ENCODE data around the gene RNF152. TPM values are rescaled to one million over a fixed set of nuclear protein-coding genes. Genes with fewer than 3 reads are reported as not detected.

RNF152 gene
- total RNA-seq, 3 donors from 2014 or later (not counting 1 experiment from before 2014, with no cell fraction given): 0.49 to 1.3 (median 0.50) TPM

- Mint-ChIP-seq H3K4me3 (no peak overlapping the region), H3K9me3 (no peaks in the 10 kb centered on the region), H3K27me3 (ENCODE audit: low read depth in 2 of 2) (peaks cover 13 to 15% of the 10 kb centered on the region in 2 donors), H3K27ac (no peak overlapping the region), H3K36me3 (no peaks in the 10 kb centered on the region), H3K4me1 (no peaks in the 10 kb centered on the region)
- WGBS (ENCODE audit: insufficient coverage): 65% methylated on average over 3 of the region's 3 CpGs
- H3K4me3 ChIP-seq (ENCODE audit: low read length): no peak overlapping the region
- H3K27ac ChIP-seq (ENCODE audit: low read length): no peak overlapping the region
- H3K36me3 ChIP-seq (ENCODE audit: control insufficient read depth, insufficient read depth, low read length): no peaks in the 10 kb centered on the region
- no peaks in the 10 kb centered on the region for H3K27me3 ChIP-seq (ENCODE audit: control insufficient read depth, insufficient read depth, low read length)
- no peaks in the 10 kb centered on the region for H3K9me3 ChIP-seq (ENCODE audit: control insufficient read depth, insufficient read depth, low read length)
- intact Hi-C loops (cut with micrococcal nuclease): no loop called here
- TF ChIP-seq CTCF (IDR thresholded peaks at IDR 0.05): no peak
- no peak for ATAC-seq
- H3K4me1 ChIP-seq (ENCODE audit: control insufficient read depth, insufficient read depth, low read length): no peaks in the 10 kb centered on the region
- no peak for DNase-seq
Measured at GRCh38 chr18:61827591-61827990, 65.2 kb downstream of the RNF152 start.

- Histone ChIP-seq H3K9me3 (ENCODE audit: control insufficient read depth, insufficient read depth, low read length) (no peaks in the 10 kb centered on the region), H3K4me3 (ENCODE audit: low read length) (no peak overlapping the region), H3K27ac (ENCODE audit: low read length) (no peak overlapping the region), H3K36me3 (ENCODE audit: control insufficient read depth, insufficient read depth, low read length) (no peaks in the 10 kb centered on the region), H3K27me3 (ENCODE audit: control insufficient read depth, insufficient read depth, low read length) (no peaks in the 10 kb centered on the region), H3K4me1 (ENCODE audit: control insufficient read depth, insufficient read depth, low read length) (no peaks in the 10 kb centered on the region)
- no peak overlapping the region for H3K4me3 Mint-ChIP-seq
- DNase-seq (no peak), ATAC-seq (no peak)
- intact Hi-C loops (cut with micrococcal nuclease): no loop called here
- no peaks in the 10 kb centered on the region for H3K4me1 Mint-ChIP-seq
- no peaks in the 10 kb centered on the region for H3K36me3 Mint-ChIP-seq
- TF ChIP-seq CTCF (IDR thresholded peaks at IDR 0.05): no peak
- H3K27me3 Mint-ChIP-seq (ENCODE audit: low read depth in 2 of 2): peaks cover 12 to 13% of the 10 kb centered on the region in 2 donors
- H3K9me3 Mint-ChIP-seq: no peaks in the 10 kb centered on the region
- H3K27ac Mint-ChIP-seq: no peak overlapping the region
Measured at GRCh38 chr18:61825386-61825785, 67.4 kb downstream of the RNF152 start.

- H3K36me3 ChIP-seq (ENCODE audit: control insufficient read depth, insufficient read depth, low read length): no peaks in the 10 kb centered on the region
- H3K4me1 ChIP-seq (ENCODE audit: control insufficient read depth, insufficient read depth, low read length): no peaks in the 10 kb centered on the region
- intact Hi-C loops (cut with micrococcal nuclease): no loop called here
- DNase-seq: no peak
- H3K27me3 ChIP-seq (ENCODE audit: control insufficient read depth, insufficient read depth, low read length): no peaks in the 10 kb centered on the region
- no peak for ATAC-seq
- Mint-ChIP-seq H3K4me3 (no peak overlapping the region), H3K27me3 (ENCODE audit: low read depth in 2 of 2) (peaks cover 9 to 13% of the 10 kb centered on the region in 2 donors), H3K9me3 (no peaks in the 10 kb centered on the region), H3K4me1 (no peaks in the 10 kb centered on the region), H3K36me3 (no peaks in the 10 kb centered on the region), H3K27ac (no peak overlapping the region)
- 90% methylated on average over 3 of the region's 3 CpGs for WGBS (ENCODE audit: insufficient coverage)
- TF ChIP-seq CTCF (IDR thresholded peaks at IDR 0.05): no peak
- no peak overlapping the region for H3K27ac ChIP-seq (ENCODE audit: low read length)
- H3K4me3 ChIP-seq (ENCODE audit: low read length): no peak overlapping the region
- H3K9me3 ChIP-seq (ENCODE audit: control insufficient read depth, insufficient read depth, low read length): no peaks in the 10 kb centered on the region
Measured at GRCh38 chr18:61824733-61825363, 68.0 kb downstream of the RNF152 start.

- DNase-seq (no peak), ATAC-seq (no peak)
- no peaks in the 10 kb centered on the region for H3K4me1 ChIP-seq (ENCODE audit: control insufficient read depth, insufficient read depth, low read length)
- Mint-ChIP-seq H3K36me3 (no peaks in the 10 kb centered on the region), H3K9me3 (no peaks in the 10 kb centered on the region), H3K4me3 (no peak overlapping the region), H3K27ac (no peak overlapping the region), H3K4me1 (no peaks in the 10 kb centered on the region), H3K27me3 (ENCODE audit: low read depth in 2 of 2) (peaks cover 3 to 7% of the 10 kb centered on the region in 2 donors)
- intact Hi-C loops (cut with micrococcal nuclease): no loop called here
- no peak overlapping the region for H3K4me3 ChIP-seq (ENCODE audit: low read length)
- no peaks in the 10 kb centered on the region for H3K36me3 ChIP-seq (ENCODE audit: control insufficient read depth, insufficient read depth, low read length)
- no peaks in the 10 kb centered on the region for H3K9me3 ChIP-seq (ENCODE audit: control insufficient read depth, insufficient read depth, low read length)
- no peaks in the 10 kb centered on the region for H3K27me3 ChIP-seq (ENCODE audit: control insufficient read depth, insufficient read depth, low read length)
- no peak overlapping the region for H3K27ac ChIP-seq (ENCODE audit: low read length)
- WGBS (ENCODE audit: insufficient coverage): 80% methylated on average over 3 of the region's 3 CpGs
- TF ChIP-seq CTCF (IDR thresholded peaks at IDR 0.05): no peak
Measured at GRCh38 chr18:61823595-61823994, 69.2 kb downstream of the RNF152 start.
